HFFc6 (cell line): ENCODE measurements around the gene ATCAY. TPM values are rescaled to one million over a fixed set of nuclear protein-coding genes. Genes with fewer than 3 reads are reported as not detected.

Experiments
- DNase-seq: peaks from one replicate; pipeline ENCODE4 v3.0.0-alpha.2; 2018
- H3K27ac Mint-ChIP-seq: 2 replicates; pipeline ENCODE4 v1.8.0; 2020; ENCODE audit warnings: mild to moderate bottlenecking, mixed read lengths
- H3K27me3 Mint-ChIP-seq: 2 replicates; pipeline ENCODE4 v1.8.0; 2021; ENCODE audit warnings: mild to moderate bottlenecking, moderate library complexity, mixed read lengths; ENCODE audit not compliant: insufficient read depth
- H3K36me3 Mint-ChIP-seq: 2 replicates; pipeline ENCODE4 v1.8.0; 2021; ENCODE audit warnings: low read depth, mixed read lengths
- H3K4me1 Mint-ChIP-seq: 2 replicates; pipeline ENCODE4 v1.8.0; 2020; ENCODE audit warnings: low read depth, mixed read lengths
- H3K4me3 Mint-ChIP-seq: 2 replicates; pipeline ENCODE4 v1.8.0; 2020; ENCODE audit warnings: mild to moderate bottlenecking, moderate library complexity, mixed read lengths
- H3K9me3 Mint-ChIP-seq: 2 replicates; pipeline ENCODE4 v1.8.0; 2020; ENCODE audit warnings: mild to moderate bottlenecking, mixed read lengths
- CTCF ChIP-seq: fragments of 200-600 bp; sonication (generic); IDR thresholded peaks from 2 replicates; pipeline ENCODE4 v1.5.0; 2021; ENCODE audit warnings: antibody characterized with exemption, mild to moderate bottlenecking
- total RNA-seq, 6 experiments: library from RNA; stranded (reverse); fragmentation: NEBNext Ultra II Directional; extraction: Animal tissue kit (Norgen Biotek cat#: 25700); gene quantifications; 2 replicates in 1 of 6; 3 replicates in 5 of 6; pipeline ENCODE4 v1.2.3, GENCODE V29; 2021

The ATCAY gene
- total RNA-seq, 6 experiments from 2014 or later = not detected

DNA sequence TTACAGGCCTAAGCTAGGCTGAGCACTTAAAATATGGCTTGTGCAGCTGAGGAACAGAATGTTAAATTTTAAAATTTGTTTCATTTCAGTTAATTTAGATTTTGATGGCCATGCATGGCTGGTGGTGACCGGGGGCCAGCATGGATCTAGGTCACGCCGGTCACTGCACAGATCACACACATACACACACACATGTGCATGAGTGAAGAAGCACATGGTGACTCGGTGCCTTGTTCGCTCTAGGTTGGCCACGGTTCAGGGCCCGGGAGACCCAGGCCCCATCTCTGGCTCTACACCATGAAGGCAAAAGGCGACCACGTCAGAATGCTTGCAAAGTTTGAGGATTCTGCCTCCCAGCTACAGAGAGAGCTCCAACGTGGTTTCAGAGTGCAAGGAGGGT lies 39.7 kb upstream of the ATCAY start:
- Mint-ChIP-seq H3K4me3 (no peak overlapping the region), H3K27me3 (peaks cover 44% of the 10 kb centered on the region), H3K9me3 (peaks cover 14% of the 10 kb centered on the region), H3K36me3 (peaks cover 14% of the 10 kb centered on the region; the same call in 1 of the 2 replicates), H3K27ac (no peak overlapping the region), H3K4me1 (no peaks in the 10 kb centered on the region)
- no peak for DNase-seq
- no peak for TF ChIP-seq CTCF

DNA sequence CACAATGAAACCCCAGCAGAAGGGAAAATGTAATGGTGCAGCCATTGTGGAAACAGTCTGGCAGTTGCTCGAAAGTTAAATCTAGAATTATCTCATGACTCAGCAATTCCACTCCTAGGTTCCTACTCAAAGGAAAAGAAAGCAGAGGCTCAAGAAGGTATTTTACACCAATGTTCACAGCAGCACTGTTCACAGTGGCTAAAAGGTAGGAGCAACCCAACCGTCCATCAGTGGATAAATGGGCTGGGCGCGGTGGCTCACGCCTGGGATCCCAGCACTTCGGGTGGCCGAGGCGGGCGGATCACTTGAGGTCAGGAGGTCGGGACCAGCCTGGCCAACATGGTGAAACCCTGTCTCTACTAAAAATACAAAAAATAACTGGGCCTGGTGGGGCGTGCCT lies 37.5 kb upstream of the ATCAY start:
- Mint-ChIP-seq H3K27me3 (peaks cover 53% of the 10 kb centered on the region), H3K9me3 (peaks cover 1% of the 10 kb centered on the region), H3K27ac (no peak overlapping the region), H3K4me3 (no peak overlapping the region), H3K36me3 (peaks cover 3% of the 10 kb centered on the region; the same call in 1 of the 2 replicates), H3K4me1 (no peaks in the 10 kb centered on the region)
- no peak for TF ChIP-seq CTCF
- no peak for DNase-seq

GRCh38 chr19:3844596-3844995 lies 35.9 kb upstream of the ATCAY start:
- Mint-ChIP-seq H3K9me3 (no peaks in the 10 kb centered on the region), H3K4me1 (no peaks in the 10 kb centered on the region), H3K4me3 (no peak overlapping the region), H3K27ac (no peak overlapping the region), H3K27me3 (peaks cover 52% of the 10 kb centered on the region), H3K36me3 (no peaks in the 10 kb centered on the region)
- TF ChIP-seq CTCF = no peak
- no peak for DNase-seq

GRCh38 chr19:3849092-3849491 lies 31.4 kb upstream of the ATCAY start:
- TF ChIP-seq CTCF = peak; percentile 69
- Mint-ChIP-seq H3K4me1 (no peaks in the 10 kb centered on the region), H3K27me3 (peaks cover 43% of the 10 kb centered on the region), H3K27ac (no peak overlapping the region), H3K36me3 (peaks cover 13% of the 10 kb centered on the region), H3K4me3 (no peak overlapping the region), H3K9me3 (peaks cover 25% of the 10 kb centered on the region)
- DNase-seq = no peak

DNA sequence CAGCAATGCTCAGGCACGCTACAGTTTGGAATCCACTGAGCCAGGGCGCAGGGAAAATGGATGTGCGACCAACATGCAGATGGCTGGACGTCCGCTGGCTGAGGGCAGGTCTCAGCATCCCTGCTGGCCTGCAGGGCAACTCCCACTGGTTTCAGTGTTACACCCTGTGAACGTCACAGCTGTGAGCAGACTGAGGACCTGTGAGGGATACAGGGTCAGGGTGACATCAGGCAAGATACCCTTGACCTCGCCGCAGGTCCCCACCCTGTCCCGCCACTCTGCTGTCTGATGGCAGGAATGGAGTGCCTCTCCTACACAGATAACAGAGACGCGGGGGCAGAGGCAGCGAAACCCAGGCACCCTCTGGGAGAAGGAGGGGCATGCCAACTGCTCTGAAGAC lies 30.7 kb upstream of the ATCAY start:
- DNase-seq = no peak
- no peak overlapping the region for H3K27ac Mint-ChIP-seq
- peaks cover 41% of the 10 kb centered on the region for H3K27me3 Mint-ChIP-seq
- TF ChIP-seq CTCF = no peak
- H3K36me3 Mint-ChIP-seq = peaks cover 13% of the 10 kb centered on the region
- peaks cover 25% of the 10 kb centered on the region for H3K9me3 Mint-ChIP-seq
- no peaks in the 10 kb centered on the region for H3K4me1 Mint-ChIP-seq
- H3K4me3 Mint-ChIP-seq = no peak overlapping the region
